GM19238 (cell line): ENCODE data around the gene ALKBH7.
A peak's percentile ranks its signal among the peaks of the same experiment; 100 is the strongest.
"Not testable (repeated sequence)": the region's sequence is repeated elsewhere in the genome, so short reads cannot be mapped to it uniquely, and the experiment has no call there.

Experiments used
- DNase-seq: peaks from one replicate; pipeline ENCODE4 v3.0.0; 2011; ENCODE audit warnings: low spot score; ENCODE audit not compliant: insufficient read length

Gene ALKBH7

DNA sequence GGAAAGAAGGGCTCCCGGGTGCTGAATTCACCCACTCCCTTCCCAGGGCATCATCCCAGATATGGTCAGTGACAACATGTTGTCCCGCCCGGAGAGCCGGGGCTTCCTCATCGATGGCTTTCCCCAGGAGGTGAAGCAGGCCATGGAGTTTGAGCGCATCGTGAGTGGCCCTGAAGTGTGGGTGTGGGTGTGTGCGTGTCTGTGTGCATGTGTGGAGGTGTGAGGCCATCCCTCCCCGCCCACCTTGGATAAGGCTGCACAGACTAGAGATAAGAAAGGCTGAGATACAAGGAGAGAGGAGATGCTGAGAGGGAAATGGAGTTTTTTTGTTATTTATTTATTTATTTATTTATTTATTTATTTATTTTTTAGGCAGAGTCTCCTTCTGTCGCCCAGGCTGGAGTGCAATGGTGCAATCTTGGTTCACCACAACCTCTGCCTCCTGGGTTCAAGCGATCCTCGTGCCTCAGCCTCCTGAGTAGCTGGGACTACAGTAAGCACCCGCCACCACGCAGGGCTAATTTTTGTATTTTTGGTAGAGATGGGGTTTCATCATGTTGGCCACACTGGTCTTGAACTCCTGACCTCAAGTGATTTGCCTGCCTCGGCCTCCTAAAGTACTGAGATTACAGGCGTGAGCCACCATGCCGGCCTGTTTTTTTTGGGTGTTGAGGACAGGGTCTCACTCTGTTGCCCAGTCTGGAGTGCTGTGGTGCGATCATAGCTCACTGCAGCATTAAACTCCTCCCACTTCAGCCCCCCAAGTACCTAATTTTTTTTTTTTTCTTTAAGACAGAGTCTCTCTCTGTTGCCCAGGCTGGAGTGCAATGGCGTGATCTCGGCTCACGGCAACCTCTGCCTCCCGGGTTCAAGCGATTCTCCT is 27.7 kb downstream of the ALKBH7 start:
- not testable (repeated sequence) for DNase-seq

- DNase-seq = no peak
Observed at GRCh38 chr19:6402058-6402457, 29.5 kb downstream of the ALKBH7 start.

DNA sequence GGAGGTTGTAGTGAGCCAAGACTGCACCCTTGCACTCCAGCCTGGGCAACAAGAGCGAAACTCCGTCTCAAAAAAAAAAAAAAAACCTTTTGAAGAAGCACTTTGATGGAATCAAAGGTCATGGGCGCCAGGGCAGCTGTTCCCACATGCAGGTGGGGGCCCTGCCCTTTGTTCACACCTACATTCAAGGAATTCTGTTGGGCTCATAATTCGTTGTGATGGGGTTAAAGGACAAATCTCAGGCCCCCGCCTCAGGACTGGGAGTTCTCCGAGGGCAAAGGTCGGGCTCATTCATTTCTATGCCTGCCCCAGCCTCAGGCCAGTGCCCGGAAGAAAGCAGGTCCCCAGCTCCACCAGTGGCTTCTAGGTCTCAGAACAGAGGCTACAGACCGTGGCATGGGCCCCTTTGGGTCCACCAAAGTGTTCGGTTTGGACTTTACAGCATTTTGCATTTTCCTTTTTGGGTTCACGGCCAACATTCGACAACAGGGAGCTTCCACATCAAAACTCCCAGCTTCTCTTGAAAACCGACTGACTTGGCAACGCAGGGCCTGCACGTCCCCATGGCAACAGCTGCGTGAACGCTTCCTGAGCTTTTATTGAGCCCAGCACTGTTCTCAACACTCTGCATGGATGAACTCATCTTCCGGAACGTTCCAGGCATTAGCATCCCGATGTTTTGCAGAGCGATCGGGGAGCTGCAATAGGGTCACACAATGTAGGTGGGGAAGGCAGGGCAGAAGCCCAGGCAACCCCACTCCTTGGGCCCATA is 30.4 kb downstream of the ALKBH7 start:
- no peak for DNase-seq

GRCh38 chr19:6406401-6406800 is 33.8 kb downstream of the ALKBH7 start:
- no peak for DNase-seq

DNA sequence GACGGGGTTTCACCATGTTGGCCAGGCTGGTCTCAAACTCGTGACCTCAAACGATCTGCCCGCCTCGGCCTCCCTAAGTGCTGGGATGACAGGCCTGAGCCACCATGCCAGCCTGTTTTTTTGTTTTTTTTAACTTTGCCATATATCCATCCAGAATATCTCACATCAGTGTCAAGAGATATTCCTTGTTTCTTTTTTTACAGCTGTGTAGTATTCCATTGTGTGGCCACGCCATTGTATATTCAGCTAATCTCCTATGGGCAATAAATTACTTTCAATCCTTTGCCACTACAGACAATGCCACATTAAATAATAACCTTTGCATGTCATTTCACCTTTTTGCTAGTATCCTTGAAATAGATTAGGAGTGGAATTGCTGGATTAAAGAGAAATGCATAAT is 36.8 kb downstream of the ALKBH7 start:
- no peak for DNase-seq

GRCh38 chr19:6412061-6412446 is 39.5 kb downstream of the ALKBH7 start:
- no peak for DNase-seq

DNA sequence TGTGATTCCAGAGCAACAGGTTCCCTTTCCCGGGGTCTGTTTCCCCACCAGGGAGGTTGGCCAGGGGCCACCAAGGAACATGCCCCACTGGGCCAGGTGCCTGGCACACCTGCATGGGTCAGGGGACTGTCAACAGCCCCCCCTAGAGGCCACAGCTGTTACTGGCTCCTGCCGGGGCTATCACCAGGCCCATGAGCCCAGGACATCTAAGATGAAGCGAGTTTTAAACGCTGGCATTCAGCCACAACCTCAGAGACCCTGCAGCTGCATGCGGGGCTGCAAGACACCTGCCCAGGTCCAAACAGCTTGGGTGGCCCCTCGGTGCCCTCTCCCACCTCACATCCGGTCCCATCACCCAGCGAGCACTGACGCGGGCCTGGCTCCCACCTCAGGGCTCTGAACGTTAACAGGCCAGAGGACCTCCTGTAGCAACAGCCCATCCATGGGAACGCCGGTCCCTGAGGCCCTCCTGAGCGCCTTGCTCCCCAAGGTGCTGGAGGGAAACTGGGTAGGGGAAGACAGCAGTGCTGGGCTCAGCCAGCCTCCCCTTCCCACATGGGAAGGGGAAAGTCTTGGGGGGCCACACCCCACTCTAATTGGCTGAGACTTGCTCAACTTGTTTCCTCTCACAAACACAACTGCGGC is 40.0 kb downstream of the ALKBH7 start:
- DNase-seq = no peak

GRCh38 chr19:6413291-6413690 is 40.7 kb downstream of the ALKBH7 start:
- no peak for DNase-seq

DNA sequence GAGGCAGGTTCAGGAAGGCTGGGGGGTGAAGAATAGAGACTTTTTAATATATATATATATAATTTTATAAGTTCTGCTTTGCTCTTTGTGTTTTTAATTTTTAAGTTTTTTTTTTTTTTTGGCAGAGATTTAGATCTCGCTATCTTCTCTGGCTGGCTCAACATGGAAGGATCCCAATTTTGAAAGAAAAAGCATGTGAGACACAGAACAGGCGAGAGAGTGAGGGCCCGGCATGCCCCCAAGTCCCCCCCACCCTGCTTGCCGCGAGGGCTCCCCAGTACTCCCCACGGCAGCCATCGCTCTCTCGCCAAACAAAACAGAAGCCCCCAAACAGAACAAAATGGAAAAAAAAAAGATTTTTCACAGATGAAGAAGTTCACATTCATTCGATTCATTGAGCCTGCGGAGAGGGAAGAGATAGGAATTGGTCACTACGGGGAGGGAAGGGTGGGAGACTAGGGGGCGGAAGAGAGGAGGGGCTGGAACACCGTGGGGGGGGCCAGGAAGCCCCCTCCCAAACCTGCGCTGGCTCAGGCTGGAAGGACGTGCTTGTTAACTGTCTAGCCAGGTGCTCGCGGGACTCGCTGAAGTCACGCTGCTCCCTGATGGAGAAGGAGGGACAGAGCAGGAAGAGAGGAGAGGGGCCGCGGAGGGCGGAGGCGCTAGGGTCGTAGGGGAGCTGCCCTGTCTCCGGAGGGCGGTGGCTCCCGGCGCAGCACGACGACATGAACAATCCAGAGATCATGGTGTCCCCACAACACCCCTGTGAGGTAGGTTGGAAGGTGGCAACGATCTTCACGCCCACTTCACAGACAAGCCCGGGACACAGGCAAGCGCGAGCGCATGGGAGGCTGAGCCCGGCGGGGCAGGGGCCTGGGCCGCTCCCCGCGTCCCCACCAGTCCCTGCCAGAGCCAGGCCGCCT is 41.4 kb downstream of the ALKBH7 start:
- no peak for DNase-seq

GRCh38 chr19:6414793-6415590 is 42.4 kb downstream of the ALKBH7 start:
- DNase-seq = no peak

- DNase-seq = no peak
Observed at GRCh38 chr19:6415591-6416190, 43.1 kb downstream of the ALKBH7 start.

DNA sequence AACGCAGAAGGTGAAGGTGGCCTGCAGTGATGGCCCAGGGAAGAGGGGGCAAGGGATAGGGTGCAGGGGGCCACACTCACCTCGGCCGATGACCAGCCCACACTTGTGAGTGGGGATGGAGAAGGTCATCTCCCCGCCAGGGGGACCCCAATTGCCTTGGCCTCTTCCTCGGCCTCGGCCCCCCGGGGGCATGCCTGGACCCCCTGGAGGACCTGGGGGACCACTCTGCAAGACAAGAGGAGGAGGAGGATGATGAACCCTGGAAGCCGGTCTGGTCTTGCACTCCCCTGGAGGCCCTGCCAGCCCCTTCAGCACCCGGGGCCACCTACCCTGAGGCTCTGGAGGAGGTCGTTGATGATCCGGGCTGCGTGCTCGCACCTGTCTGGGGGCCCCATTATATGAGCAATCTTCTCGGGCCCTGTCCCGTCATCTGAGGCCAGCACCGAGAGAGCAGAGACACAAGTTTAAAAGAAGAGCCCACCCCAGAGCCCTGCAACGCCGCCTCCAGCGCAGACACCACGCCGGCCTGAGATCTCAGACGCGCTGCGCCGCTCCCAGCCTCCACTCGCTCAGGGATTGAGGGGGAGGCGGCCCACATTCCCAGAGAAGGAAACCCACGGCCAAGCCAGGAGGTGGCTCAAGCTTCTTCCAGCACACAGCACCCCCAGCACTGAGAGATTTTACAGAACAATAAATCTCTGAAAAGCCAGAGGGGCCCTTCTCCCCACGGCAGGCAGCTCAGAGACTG is 44.2 kb downstream of the ALKBH7 start:
- no peak for DNase-seq

GRCh38 chr19:6417713-6418561 is 45.3 kb downstream of the ALKBH7 start:
- no peak for DNase-seq

DNA sequence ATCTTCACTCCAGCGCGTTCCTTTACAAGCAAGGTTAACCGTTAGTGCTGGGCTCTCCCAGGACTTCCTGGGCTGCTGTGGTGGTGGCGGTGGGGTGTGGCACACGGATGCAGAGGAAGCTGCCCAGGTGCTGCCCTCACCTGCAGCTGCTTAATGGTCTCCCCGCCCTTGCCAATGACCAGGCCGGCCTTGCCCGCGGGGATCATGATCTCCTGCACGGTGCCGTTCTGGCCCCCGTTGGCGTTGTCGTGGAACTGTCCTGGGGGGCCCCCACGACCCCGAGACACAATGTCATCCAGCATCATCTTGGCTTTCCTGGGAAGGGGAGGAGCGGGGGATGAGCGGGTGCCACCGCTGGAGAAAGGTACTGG is 46.0 kb downstream of the ALKBH7 start:
- DNase-seq = no peak

DNA sequence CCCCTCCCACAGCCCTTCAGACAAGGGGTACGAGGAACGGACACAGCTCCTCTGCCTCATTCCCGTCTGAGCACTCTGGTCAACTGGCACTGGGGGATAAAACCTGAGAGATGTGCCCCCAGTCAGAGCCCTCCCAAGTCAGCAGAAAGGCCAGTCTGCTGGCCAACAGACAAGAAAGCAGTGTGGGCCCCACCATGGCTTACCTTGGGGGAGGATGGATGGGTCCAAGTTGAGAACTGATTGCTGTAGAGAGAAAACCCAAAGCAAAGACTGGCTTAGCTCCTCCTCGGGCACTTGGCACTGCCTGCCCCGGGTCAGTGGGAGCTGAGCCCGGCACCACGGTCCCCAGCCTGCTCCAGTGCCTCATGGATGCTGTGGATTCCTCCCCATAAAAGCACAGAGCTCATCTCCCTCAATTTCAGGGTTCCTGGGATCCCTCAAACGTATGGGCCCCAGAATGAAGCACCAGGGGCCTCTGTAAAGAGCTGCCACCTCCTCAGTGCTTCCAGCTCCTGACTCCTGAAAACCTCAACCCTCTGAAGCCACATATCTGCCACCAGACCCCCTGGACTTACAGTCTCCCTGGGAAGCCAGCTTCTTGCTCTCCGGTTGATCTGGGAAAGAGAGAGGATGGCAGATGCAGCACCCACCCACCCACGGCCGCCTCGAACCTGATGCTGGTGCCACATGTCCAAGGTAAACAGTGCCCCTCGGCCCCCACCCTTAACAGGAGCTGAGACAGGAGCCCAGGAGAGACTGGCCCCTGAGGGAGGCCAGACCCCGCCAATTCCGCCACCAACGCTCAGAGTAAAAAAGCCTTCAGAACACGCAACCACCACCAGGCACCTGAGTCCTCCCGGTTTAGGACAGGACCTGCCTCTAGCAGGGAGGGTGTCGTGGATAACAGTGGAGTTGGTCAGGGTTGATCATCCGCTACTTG is 48.8 kb downstream of the ALKBH7 start:
- no peak for DNase-seq

DNA sequence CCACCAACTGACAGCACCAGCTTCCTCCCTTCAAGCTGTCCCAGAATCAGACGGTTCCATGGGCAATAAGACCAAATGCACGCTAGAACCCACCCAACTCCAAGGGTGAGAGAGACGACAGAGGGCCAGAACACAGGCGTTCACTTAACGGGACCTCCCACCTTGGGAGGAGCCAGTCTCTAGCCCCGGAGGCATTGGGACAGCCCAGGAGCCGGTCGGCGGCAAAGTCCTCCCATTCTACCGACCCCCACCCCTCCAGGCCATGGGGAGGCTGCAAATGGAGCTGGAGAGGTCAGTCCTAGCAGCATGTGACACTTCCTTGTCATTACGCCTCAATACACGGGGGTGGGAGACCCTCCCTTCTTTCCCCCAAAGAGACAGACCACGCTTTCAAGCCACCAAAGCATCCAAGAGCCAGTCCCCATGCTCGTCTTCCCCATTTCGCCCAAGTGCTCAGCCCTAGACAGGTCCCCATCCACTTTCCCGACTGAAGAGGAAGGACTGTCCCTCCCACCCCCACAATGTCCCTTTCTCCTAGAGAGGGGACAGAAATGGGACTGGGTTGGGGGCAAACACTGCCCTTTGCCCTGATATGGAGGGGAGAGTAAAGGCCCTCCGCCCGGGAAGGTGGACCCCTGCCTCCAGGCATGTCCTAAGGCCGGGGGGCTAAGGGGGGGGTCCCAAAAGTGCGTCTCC is 51.1 kb downstream of the ALKBH7 start:
- DNase-seq = peak; percentile 64
